ENCODE measurements around the gene EARS2.

Gene EARS2

GRCh38 chr16:23524886-23525285, 32.3 kb downstream of the EARS2 start:
- no peak overlapping the region for H3K27ac ChIP-seq (ENCODE audit: low read length)
- H3K27me3 ChIP-seq (ENCODE audit: insufficient read depth, low read length, poor library complexity): no peaks in the 10 kb centered on the region
- H3K4me1 ChIP-seq (ENCODE audit: insufficient read depth, low read length): no peaks in the 10 kb centered on the region
- no peak overlapping the region for H2AFZ ChIP-seq (ENCODE audit: low read depth, low read length)
- no peak overlapping the region for H3K4me2 ChIP-seq (ENCODE audit: insufficient read depth, low read length)
- no peak overlapping the region for H3K4me3 ChIP-seq (ENCODE audit: low read depth in 1 of 2, low read length in 2 of 2)
- TF ChIP-seq CTCF (IDR thresholded peaks at IDR 0.05; ENCODE audit: borderline replicate concordance, extremely low read depth, low read length, poor library complexity, severe bottlenecking) (no peak), EZH2 (IDR thresholded peaks at IDR 0.05; ENCODE audit: borderline replicate concordance, low read depth, low read length, severe bottlenecking) (no peak)
- H3K9me3 ChIP-seq (ENCODE audit: insufficient read depth, low read length, severe bottlenecking): no peaks in the 10 kb centered on the region
- no peaks in the 10 kb centered on the region for H3K79me2 ChIP-seq (ENCODE audit: insufficient read depth, low read length)
- H4K20me1 ChIP-seq (ENCODE audit: insufficient read depth, low read length): no peaks in the 10 kb centered on the region; the same call in 1 of the 2 replicates
- DNase-seq: no peak
- ATAC-seq (ENCODE audit: insufficient read depth, low read depth): no peak
- no peak overlapping the region for H3K9ac ChIP-seq (ENCODE audit: low read depth, low read length)
- H3K36me3 ChIP-seq (ENCODE audit: insufficient read depth, low read length): peaks cover 72% of the 10 kb centered on the region

GRCh38 chr16:23523876-23524385, 33.2 kb downstream of the EARS2 start:
- H3K27ac ChIP-seq (ENCODE audit: low read length): no peak overlapping the region
- H3K9me3 ChIP-seq (ENCODE audit: insufficient read depth, low read length, severe bottlenecking): no peaks in the 10 kb centered on the region
- no peak overlapping the region for H3K4me2 ChIP-seq (ENCODE audit: insufficient read depth, low read length)
- TF ChIP-seq CTCF (IDR thresholded peaks at IDR 0.05; ENCODE audit: borderline replicate concordance, extremely low read depth, low read length, poor library complexity, severe bottlenecking) (no peak), EZH2 (IDR thresholded peaks at IDR 0.05; ENCODE audit: borderline replicate concordance, low read depth, low read length, severe bottlenecking) (no peak)
- DNase-seq (no peak), ATAC-seq (ENCODE audit: insufficient read depth, low read depth) (no peak)
- H3K27me3 ChIP-seq (ENCODE audit: insufficient read depth, low read length, poor library complexity): no peaks in the 10 kb centered on the region
- H4K20me1 ChIP-seq (ENCODE audit: insufficient read depth, low read length): no peaks in the 10 kb centered on the region; the same call in 1 of the 2 replicates
- no peak overlapping the region for H3K4me3 ChIP-seq (ENCODE audit: low read depth in 1 of 2, low read length in 2 of 2)
- H3K36me3 ChIP-seq (ENCODE audit: insufficient read depth, low read length): peaks cover 75% of the 10 kb centered on the region
- H3K4me1 ChIP-seq (ENCODE audit: insufficient read depth, low read length): no peaks in the 10 kb centered on the region
- no peaks in the 10 kb centered on the region for H3K79me2 ChIP-seq (ENCODE audit: insufficient read depth, low read length)
- no peak overlapping the region for H2AFZ ChIP-seq (ENCODE audit: low read depth, low read length)
- H3K9ac ChIP-seq (ENCODE audit: low read depth, low read length): no peak overlapping the region

- Histone ChIP-seq H3K9me3 (ENCODE audit: insufficient read depth, low read length, severe bottlenecking) (no peaks in the 10 kb centered on the region), H3K79me2 (ENCODE audit: insufficient read depth, low read length) (no peaks in the 10 kb centered on the region), H3K4me1 (ENCODE audit: insufficient read depth, low read length) (no peaks in the 10 kb centered on the region), H3K36me3 (ENCODE audit: insufficient read depth, low read length) (peaks cover 70% of the 10 kb centered on the region), H3K4me3 (ENCODE audit: low read depth in 1 of 2, low read length in 2 of 2) (no peak overlapping the region), H3K4me2 (ENCODE audit: insufficient read depth, low read length) (no peak overlapping the region), H3K27ac (ENCODE audit: low read length) (no peak overlapping the region), H3K27me3 (ENCODE audit: insufficient read depth, low read length, poor library complexity) (no peaks in the 10 kb centered on the region), H2AFZ (ENCODE audit: low read depth, low read length) (no peak overlapping the region), H4K20me1 (ENCODE audit: insufficient read depth, low read length) (no peaks in the 10 kb centered on the region; the same call in 1 of the 2 replicates), H3K9ac (ENCODE audit: low read depth, low read length) (no peak overlapping the region)
- TF ChIP-seq EZH2 (IDR thresholded peaks at IDR 0.05; ENCODE audit: borderline replicate concordance, low read depth, low read length, severe bottlenecking) (no peak), CTCF (IDR thresholded peaks at IDR 0.05; ENCODE audit: borderline replicate concordance, extremely low read depth, low read length, poor library complexity, severe bottlenecking) (no peak)
- DNase-seq: no peak
- no peak for ATAC-seq (ENCODE audit: insufficient read depth, low read depth)
Measured at GRCh38 chr16:23523321-23523720, 33.8 kb downstream of the EARS2 start.

All from DND-41 (cell line).